Ovary (tissue), 9 donors: ENCODE results near the gene RSKR. TPM values are rescaled to one million over a fixed set of nuclear protein-coding genes. Genes with fewer than 3 reads are reported as not detected.

ENCODE experiments used
- DNase-seq, 5 donors: peaks; one replicate each; pipeline ENCODE4 v3.0.0-alpha.2; 2019 to 2020
- H3K27ac ChIP-seq, 2 donors: fragments of 200-600 bp; one replicate each; pipeline versions ENCODE4 v1.5.1 to v1.8.0; 2019 to 2022
- H3K27me3 ChIP-seq: fragments of 200-600 bp; one replicate; pipeline ENCODE4 v1.8.0; 2022
- H3K36me3 ChIP-seq: fragments of 200-600 bp; sonication (generic); one replicate; pipeline ENCODE4 v1.5.1; 2019
- H3K4me1 ChIP-seq: one replicate; pipeline ENCODE4 v1.8.1; 2013; ENCODE audit warnings: mild to moderate bottlenecking, moderate library complexity; ENCODE audit not compliant: insufficient read depth
- H3K4me3 ChIP-seq: fragments of 200-600 bp; sonication (generic); one replicate; pipeline ENCODE4 v1.5.1; 2017
- H3K9me3 ChIP-seq, 2 donors: fragments of 200-600 bp in 1 of 2; sonication (generic) in 1 of 2; one replicate each; pipeline versions ENCODE4 v1.5.1 to v1.8.1; 2013 to 2019; ENCODE audit warnings: mild to moderate bottlenecking in 1 of 2, moderate library complexity in 1 of 2
- EP300 ChIP-seq: sonication (generic); formaldehyde crosslinking; IDR thresholded peaks from one replicate; pipeline ENCODE4 v1.6.1; 2017; ENCODE audit warnings: antibody characterized with exemption
- POLR2A ChIP-seq: fragments of 450-650 bp; IDR thresholded peaks from one replicate; pipeline ENCODE4 v1.6.1; 2017; ENCODE audit warnings: antibody characterized with exemption, mild to moderate bottlenecking, moderate library complexity
- WGBS, 3 donors: extraction: QIAGEN DNeasy Blood & Tissue Kit in 1 of 3; methylation state at CpG; one replicate each; pipeline versions ENCODE4 v1.1.5 to v1.1.7; 2013 to 2017; 5-methylcytosine and 5-hydroxymethylcytosine counted together
- intact Hi-C, 4 donors: fragments of 100-400 bp; cut with DNase I; formaldehyde crosslinking; loops; one replicate each; pipeline versions ENCODE4 v1.11.0 to v1.15.1; 2022 to 2023
- polyA plus RNA-seq, 2 donors: library from polyadenylated mRNA; stranded (reverse); fragments of 200-250 nt in 1 of 2; fragments of 350-450 nt in 1 of 2; fragmentation: Illumina TruSeq in 1 of 2; extraction: RNeasy Lipid Tissue Mini Kit (QIAGEN cat#74804) in 1 of 2; gene quantifications; one replicate each; pipeline ENCODE4 v1.2.3, GENCODE V29; 2013 to 2014
- total RNA-seq, 7 donors: library from RNA; depleted of rRNA in 2 of 7; stranded (reverse); fragments of >200 nt in 2 of 7; fragmentation: NEBNext Ultra II Directional in 3 of 7; extraction: Animal tissue kit (Norgen Biotek cat#: 25700) in 3 of 7; gene quantifications; one replicate each; pipeline versions ENCODE4 v1.1.0 to v1.2.4, GENCODE V29; 2016 to 2023
- TF ChIP-seq, protein P1 (sequence below), 3 donors: fragments of 450-650 bp in 2 of 3; fragments of 200-600 bp in 1 of 3; IDR thresholded peaks; one replicate each; pipeline versions ENCODE4 v1.5.1 to v1.8.0; 2016 to 2022; ENCODE audit warnings: antibody characterized with exemption in 3 of 3, mild to moderate bottlenecking in 1 of 3
- donor health status: DM: no; HTN: no; CAD: no; lungs with moderate emphysema.
- donor health status: DM: no; HTN: no; CAD: no.
- donor health status: Bipolar disorder and iron deficiency.
- donor health status: DM: yes; HTN: yes; CAD: no.
- donor health status: DM: no; HTN: no; CAD: no.
- donor health status: DM: yes; HTN: yes; CAD: no.

RSKR gene
- total and polyA plus RNA-seq, 9 donors, result 3.6 to 16.2 (median 7.9) TPM

DNA sequence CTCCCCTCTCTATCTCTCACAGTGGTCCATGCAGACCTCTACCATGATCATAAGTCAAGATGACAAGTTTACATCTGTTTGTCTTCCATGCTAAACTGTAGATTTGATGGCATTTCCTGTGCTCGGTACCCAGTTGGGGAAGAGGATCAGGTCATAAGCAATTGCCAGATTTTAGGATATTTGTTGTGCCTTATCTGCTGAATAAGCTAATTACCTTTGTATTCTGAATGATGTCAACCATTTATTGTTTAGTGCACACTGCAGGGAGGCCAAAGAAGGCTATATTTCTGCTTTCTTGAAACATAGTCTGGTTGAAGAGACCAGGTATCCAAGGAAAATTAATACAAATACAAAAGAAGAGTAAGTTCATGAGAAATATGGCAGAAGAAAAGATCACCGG is 31.5 kb downstream of the RSKR start:
- intact Hi-C loops, result no loop called here

DNA sequence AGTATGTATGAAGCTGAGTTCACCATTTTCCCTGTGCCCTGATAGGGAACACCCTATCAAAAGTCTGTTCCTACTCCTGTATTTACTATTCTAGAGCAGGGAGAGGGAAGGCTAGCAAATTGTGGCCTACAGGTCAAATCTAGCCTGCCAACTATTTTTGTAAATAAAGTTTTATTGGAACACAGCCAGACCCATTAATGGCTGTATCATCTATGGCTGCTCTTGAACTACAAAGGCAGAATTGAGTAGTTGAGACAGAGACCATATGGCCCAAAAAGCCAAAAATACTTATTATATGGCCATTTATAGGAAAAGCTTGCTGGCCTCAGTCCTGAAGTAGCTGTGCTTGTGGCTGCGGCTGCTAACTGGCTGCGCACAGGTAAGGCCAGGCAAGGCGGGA is 33.0 kb downstream of the RSKR start:
- no peak overlapping the region for H3K4me3 ChIP-seq
- 94 to 97% (median 96%) methylated on average over 3 of the region's 3 CpGs for WGBS, 3 donors
- H3K27me3 ChIP-seq, result no peaks in the 10 kb centered on the region
- no peak for TF ChIP-seq EP300
- TF ChIP-seq POLR2A, result no peak
- TF ChIP-seq, protein P1, sequence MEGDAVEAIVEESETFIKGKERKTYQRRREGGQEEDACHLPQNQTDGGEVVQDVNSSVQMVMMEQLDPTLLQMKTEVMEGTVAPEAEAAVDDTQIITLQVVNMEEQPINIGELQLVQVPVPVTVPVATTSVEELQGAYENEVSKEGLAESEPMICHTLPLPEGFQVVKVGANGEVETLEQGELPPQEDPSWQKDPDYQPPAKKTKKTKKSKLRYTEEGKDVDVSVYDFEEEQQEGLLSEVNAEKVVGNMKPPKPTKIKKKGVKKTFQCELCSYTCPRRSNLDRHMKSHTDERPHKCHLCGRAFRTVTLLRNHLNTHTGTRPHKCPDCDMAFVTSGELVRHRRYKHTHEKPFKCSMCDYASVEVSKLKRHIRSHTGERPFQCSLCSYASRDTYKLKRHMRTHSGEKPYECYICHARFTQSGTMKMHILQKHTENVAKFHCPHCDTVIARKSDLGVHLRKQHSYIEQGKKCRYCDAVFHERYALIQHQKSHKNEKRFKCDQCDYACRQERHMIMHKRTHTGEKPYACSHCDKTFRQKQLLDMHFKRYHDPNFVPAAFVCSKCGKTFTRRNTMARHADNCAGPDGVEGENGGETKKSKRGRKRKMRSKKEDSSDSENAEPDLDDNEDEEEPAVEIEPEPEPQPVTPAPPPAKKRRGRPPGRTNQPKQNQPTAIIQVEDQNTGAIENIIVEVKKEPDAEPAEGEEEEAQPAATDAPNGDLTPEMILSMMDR (IDR thresholded peaks at IDR 0.05), result no peak
- H3K27ac ChIP-seq, result no peak overlapping the region
- H3K9me3 ChIP-seq, result no peaks in the 10 kb centered on the region
- no peaks in the 10 kb centered on the region for H3K36me3 ChIP-seq
- no peak for DNase-seq
- intact Hi-C loops, result no loop called here
- H3K4me1 ChIP-seq, result peaks cover 4% of the 10 kb centered on the region

More for the DNA sequence above, 31.5 kb downstream of the RSKR start:
- Histone ChIP-seq H3K27me3 (no peaks in the 10 kb centered on the region), H3K4me1 (no peaks in the 10 kb centered on the region), H3K9me3 (no peaks in the 10 kb centered on the region), H3K36me3 (no peaks in the 10 kb centered on the region), H3K4me3 (no peak overlapping the region), H3K27ac (no peak overlapping the region)
- no peak for DNase-seq
- 98% methylated on average over 2 of the region's 2 CpGs for WGBS, 3 donors
- TF ChIP-seq POLR2A, result no peak
- TF ChIP-seq EP300, result no peak
- TF ChIP-seq, protein P1 (IDR thresholded peaks at IDR 0.05), result no peak

DNA sequence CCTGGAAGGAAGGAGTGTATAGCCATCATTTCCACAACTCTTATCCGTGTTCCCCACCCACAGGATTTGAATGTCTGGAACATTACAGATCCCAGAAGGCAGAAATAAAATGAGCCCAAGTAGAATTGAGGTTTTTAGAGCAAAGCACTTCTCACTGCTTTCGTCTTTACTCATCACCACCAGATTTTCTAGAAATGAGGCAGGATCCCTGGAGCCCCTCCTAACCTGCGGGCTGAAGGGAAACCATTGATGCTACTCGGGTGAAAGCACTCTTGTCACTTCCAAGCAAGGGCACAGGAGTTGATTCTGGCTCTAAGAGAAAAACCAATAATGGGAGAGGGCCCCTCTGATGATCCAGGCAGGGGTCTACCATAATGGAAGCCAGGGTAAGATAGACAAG is 34.5 kb downstream of the RSKR start:
- TF ChIP-seq POLR2A (no peak), EP300 (no peak)
- TF ChIP-seq, protein P1 (IDR thresholded peaks at IDR 0.05), result no peak
- Histone ChIP-seq H3K36me3 (no peaks in the 10 kb centered on the region), H3K4me1 (peaks cover 4% of the 10 kb centered on the region), H3K4me3 (no peak overlapping the region), H3K27me3 (no peaks in the 10 kb centered on the region), H3K9me3 (no peaks in the 10 kb centered on the region), H3K27ac (no peak overlapping the region)
- intact Hi-C loops, result no loop called here
- 88 to 91% (median 91%) methylated on average over 4 of the region's 4 CpGs for WGBS, 3 donors
- no peak for DNase-seq

DNA sequence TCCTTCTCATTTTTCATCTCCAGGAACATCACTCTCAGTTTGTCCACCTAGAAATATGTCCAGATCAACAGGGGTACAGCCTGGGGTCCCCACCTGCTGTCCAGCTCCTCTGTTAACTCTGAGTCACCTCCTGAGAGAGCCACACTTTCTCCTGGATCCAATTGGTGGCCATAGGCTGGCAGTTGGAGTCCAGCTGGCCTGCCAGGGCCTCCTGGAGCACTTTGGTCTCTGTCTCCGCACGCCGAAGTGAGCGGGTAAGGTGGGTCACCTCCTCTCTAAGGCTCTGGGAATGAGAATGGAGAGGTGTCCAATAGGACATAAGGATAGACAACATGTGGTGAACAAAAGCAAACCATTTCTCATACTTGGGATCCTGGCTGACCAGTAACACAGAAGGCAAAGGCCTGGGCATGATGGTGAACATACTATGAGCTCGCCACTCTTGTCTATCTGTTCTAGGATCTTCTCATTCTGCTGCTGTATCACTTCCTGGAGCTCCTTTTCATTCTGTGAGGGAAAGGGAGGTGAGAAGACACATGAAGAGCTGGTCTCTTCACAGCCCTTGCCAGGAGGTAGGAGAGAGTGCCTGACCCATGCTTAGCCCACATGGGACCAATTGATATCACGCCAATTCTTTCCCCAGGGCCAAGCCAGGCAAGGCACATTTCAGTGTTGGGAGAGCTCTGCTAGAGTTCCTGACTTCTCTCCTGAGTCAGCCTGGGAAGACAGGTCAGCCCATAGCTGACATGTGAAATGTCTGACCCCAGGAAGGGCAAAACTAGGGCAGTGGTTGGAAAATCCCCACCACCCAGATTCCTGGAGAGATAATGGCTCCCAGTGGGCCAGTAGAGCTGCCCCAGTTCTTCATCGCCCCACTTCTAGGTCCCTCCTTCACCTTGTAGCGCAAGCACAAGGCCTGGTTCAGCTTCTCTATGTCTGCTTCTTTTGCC is 35.5 kb downstream of the RSKR start:
- H3K9me3 ChIP-seq, result no peaks in the 10 kb centered on the region
- intact Hi-C loops, result no loop called here
- H3K4me3 ChIP-seq, result no peak overlapping the region
- H3K27me3 ChIP-seq, result no peaks in the 10 kb centered on the region
- no peak for DNase-seq
- TF ChIP-seq EP300 (no peak), POLR2A (no peak)
- TF ChIP-seq, protein P1 (IDR thresholded peaks at IDR 0.05), result no peak
- no peaks in the 10 kb centered on the region for H3K36me3 ChIP-seq
- no peak overlapping the region for H3K27ac ChIP-seq
- peaks cover 4% of the 10 kb centered on the region for H3K4me1 ChIP-seq
- WGBS, 3 donors, result 98 to 99% (median 98%) methylated on average over 8 of the region's 8 CpGs
